ENCODE results near the gene NANS. TPM values are rescaled to one million over a fixed set of nuclear protein-coding genes. Genes with fewer than 3 reads are reported as not detected.

Gene NANS
- total and polyA plus RNA-seq, 8 donors: 22.8 to 36.5 (median 30.5) TPM

DNA sequence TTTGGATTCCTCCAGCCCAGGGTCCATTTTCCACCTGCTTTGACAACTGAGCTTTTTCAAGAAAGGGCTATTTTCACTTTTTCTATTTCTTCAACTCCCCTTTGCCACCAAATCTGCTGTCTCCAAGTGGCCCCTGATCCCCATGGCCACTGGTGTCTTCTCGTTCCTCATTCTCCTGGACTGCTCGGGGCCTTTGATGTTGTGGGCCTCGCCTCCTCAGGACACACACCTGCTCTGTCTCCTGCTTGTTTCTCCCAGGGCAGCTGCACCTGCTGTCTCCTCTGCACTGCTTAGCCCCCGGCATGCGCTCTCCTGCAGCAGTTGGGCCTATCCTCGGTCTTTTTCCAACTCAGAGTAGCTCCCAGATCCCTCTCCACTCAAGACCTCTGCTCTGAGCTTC lies 16.3 kb upstream of the NANS start:
- no peak overlapping the region for H3K4me3 ChIP-seq

DNA sequence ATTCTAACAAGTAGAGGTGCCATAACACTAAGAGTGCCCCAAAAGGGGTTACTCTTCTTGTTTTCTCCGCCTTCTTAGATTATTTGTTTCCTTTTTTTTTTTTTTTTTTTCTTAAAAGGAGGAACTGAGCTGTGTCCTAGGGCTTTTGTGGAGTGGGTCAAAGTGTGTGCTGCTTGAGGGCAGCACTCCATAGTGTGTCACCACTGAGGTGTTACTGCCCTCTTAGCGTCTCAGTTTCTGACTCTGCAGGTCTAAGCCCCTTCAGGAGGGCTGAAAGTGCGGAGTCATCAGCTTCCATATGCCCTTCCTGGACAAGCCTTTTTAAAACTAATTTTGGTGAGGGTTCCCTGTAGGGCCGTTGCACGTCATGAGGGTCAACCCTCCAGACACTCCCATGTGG lies 12.6 kb upstream of the NANS start:
- no peaks in the 10 kb centered on the region for H3K36me3 ChIP-seq
- H3K4me1 ChIP-seq: no peaks in the 10 kb centered on the region
- TF ChIP-seq, protein P1, sequence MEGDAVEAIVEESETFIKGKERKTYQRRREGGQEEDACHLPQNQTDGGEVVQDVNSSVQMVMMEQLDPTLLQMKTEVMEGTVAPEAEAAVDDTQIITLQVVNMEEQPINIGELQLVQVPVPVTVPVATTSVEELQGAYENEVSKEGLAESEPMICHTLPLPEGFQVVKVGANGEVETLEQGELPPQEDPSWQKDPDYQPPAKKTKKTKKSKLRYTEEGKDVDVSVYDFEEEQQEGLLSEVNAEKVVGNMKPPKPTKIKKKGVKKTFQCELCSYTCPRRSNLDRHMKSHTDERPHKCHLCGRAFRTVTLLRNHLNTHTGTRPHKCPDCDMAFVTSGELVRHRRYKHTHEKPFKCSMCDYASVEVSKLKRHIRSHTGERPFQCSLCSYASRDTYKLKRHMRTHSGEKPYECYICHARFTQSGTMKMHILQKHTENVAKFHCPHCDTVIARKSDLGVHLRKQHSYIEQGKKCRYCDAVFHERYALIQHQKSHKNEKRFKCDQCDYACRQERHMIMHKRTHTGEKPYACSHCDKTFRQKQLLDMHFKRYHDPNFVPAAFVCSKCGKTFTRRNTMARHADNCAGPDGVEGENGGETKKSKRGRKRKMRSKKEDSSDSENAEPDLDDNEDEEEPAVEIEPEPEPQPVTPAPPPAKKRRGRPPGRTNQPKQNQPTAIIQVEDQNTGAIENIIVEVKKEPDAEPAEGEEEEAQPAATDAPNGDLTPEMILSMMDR (IDR thresholded peaks at IDR 0.05): no peak
- H3K27ac ChIP-seq: no peak overlapping the region
- H3K4me3 ChIP-seq: no peak overlapping the region
- no peak for ATAC-seq
- H3K9me3 ChIP-seq: no peaks in the 10 kb centered on the region
- 87 to 90% methylated on average over 5 of the region's 5 CpGs for WGBS, 2 donors
- no peak for DNase-seq
- intact Hi-C loops (cut with DNase I): no loop called here
- H3K27me3 ChIP-seq: no peaks in the 10 kb centered on the region
- FAIRE-seq: no peak

More for the DNA sequence above, 16.3 kb upstream of the NANS start:
- TF ChIP-seq, protein P1 (IDR thresholded peaks at IDR 0.05): no peak
- ATAC-seq (no peak), DNase-seq (no peak), FAIRE-seq (no peak)
- no peaks in the 10 kb centered on the region for H3K4me1 ChIP-seq
- intact Hi-C loops (cut with DNase I): no loop called here
- H3K9me3 ChIP-seq: no peaks in the 10 kb centered on the region
- no peaks in the 10 kb centered on the region for H3K36me3 ChIP-seq
- H3K27me3 ChIP-seq: no peaks in the 10 kb centered on the region
- H3K27ac ChIP-seq: no peak overlapping the region
- 89 to 95% methylated on average over 6 of the region's 6 CpGs for WGBS, 2 donors

DNA sequence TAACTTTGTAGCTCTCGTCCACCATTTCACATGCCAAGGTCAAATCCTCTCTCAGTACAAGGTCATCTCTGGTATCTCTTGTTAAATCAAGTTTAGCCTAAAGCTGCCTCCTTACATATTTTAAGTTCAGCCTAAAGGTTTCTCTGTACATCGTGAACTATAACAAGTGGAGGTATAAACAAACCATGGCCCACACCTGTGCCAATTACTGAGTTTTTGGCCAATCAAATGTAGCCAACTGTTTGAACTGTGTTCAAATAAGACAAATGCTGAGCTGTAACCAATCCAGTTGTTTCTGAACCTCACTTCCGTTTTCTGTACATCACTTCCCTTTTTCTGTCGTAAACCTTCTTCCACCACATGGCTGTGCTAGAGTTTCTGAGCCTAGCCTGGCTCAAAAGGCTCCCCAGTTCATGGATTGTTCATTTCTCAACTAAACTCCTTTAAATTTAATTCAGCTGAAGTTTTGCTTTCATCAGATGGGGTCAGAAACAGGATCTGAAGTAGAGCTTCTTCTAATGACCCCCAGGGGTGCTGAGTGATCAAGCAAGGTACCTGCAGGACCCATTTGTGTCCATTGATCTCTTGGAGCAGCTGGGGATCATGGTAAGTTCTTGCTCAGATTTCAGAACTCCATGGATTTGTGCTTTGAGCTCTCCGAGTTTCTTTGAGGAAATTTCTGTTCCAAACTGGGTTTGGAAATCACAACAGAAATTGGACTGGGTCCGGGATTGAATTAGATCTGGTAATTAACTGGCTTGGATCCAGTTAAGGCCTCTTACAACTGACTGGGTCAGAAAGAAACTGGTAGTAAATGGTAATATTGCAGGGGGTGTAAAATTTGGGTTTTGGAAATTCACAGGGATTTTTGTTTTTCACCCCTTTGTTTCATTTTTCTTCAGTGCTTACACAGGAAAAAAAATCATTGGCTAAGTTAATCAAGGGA lies 11.0 kb upstream of the NANS start:
- DNase-seq: no peak

DNA sequence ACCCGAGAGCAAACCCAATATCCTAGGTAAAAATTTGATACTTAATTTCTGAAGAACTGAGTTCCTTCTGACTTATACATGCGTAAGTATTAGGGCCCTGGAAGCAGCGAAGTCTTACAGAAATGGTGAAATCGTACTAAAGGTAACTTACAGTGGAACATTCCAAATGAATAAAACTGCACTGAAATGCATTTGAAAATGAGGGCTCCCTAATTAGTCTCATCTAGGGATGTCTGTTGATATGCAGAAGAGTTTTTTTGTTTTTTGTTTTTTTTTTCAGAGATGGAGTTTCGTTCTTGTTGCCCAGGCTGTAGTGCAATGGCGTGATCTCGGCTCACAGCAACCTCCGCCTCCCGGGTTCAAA lies 10.4 kb upstream of the NANS start:
- 89% methylated on average over 9 of the region's 9 CpGs for WGBS, 2 donors

More for the DNA sequence above, 11.0 kb upstream of the NANS start:
- intact Hi-C loops (cut with DNase I): no loop called here
- FAIRE-seq: no peak
- H3K4me1 ChIP-seq: no peaks in the 10 kb centered on the region
- no peaks in the 10 kb centered on the region for H3K27me3 ChIP-seq
- 65 to 72% methylated on average over 6 of the region's 6 CpGs for WGBS, 2 donors
- TF ChIP-seq, protein P1 (IDR thresholded peaks at IDR 0.05): no peak
- ATAC-seq: peak in 3 of 4 donors; percentile 63 to 73 (median 69)
- no peaks in the 10 kb centered on the region for H3K36me3 ChIP-seq
- no peak overlapping the region for H3K27ac ChIP-seq
- H3K9me3 ChIP-seq: no peaks in the 10 kb centered on the region
- peak overlapping the region in 1 of 4 donors; percentile 21 for H3K4me3 ChIP-seq

More for the DNA sequence above, 10.4 kb upstream of the NANS start:
- DNase-seq (no peak), FAIRE-seq (no peak), ATAC-seq (no peak)
- H3K27me3 ChIP-seq: no peaks in the 10 kb centered on the region
- H3K36me3 ChIP-seq: no peaks in the 10 kb centered on the region
- intact Hi-C loops (cut with DNase I): no loop called here
- no peaks in the 10 kb centered on the region for H3K9me3 ChIP-seq
- no peaks in the 10 kb centered on the region for H3K4me1 ChIP-seq
- TF ChIP-seq, protein P1 (IDR thresholded peaks at IDR 0.05): no peak
- peak overlapping the region in 1 of 4 donors; percentile 21 for H3K4me3 ChIP-seq
- H3K27ac ChIP-seq: no peak overlapping the region
